Activated CD4-positive, alpha-beta T cell treated with anti-CD3 and anti-CD28 coated beads, Interleukin-2, Interleukin-4, amounts not matched to agents 100 ng/mL and 50 ng/mL, durations not matched to agents 16 hours and 8 hours (primary cell): ENCODE results near the gene SPECC1.
A peak's percentile ranks its signal among the peaks of the same experiment; 100 is the strongest.
"Not testable (repeated sequence)": the region's sequence is repeated elsewhere in the genome, so short reads cannot be mapped to it uniquely, and the experiment has no call there.

Experiments
- DNase-seq: peaks from one replicate; pipeline ENCODE4 v3.0.0-alpha.2; 2020; ENCODE audit warnings: low spot score

Gene SPECC1

GRCh38 chr17:20128036-20128667 lies 119.0 kb downstream of the SPECC1 start:
- no peak for DNase-seq

- DNase-seq, result no peak
Observed at GRCh38 chr17:20133517-20133916, 124.4 kb downstream of the SPECC1 start.

GRCh38 chr17:20141198-20141972 lies 132.2 kb downstream of the SPECC1 start:
- no peak for DNase-seq

- DNase-seq, result no peak
Observed at GRCh38 chr17:20142268-20142667, 133.1 kb downstream of the SPECC1 start.

GRCh38 chr17:20143740-20144139 lies 134.6 kb downstream of the SPECC1 start:
- no peak for DNase-seq

- DNase-seq, result no peak
Observed at GRCh38 chr17:20145567-20145966, 136.4 kb downstream of the SPECC1 start.

GRCh38 chr17:20149251-20149650 lies 140.1 kb downstream of the SPECC1 start:
- DNase-seq, result no peak

GRCh38 chr17:20151174-20151573 lies 142.0 kb downstream of the SPECC1 start:
- no peak for DNase-seq

- DNase-seq, result no peak
Observed at GRCh38 chr17:20153231-20153630, 144.1 kb downstream of the SPECC1 start.

- DNase-seq, result peak; percentile 6
Observed at GRCh38 chr17:20154286-20155000, 145.3 kb downstream of the SPECC1 start.

GRCh38 chr17:20155258-20156195 lies 146.4 kb downstream of the SPECC1 start:
- DNase-seq, result peak; percentile 97

GRCh38 chr17:20156196-20157000 lies 147.2 kb downstream of the SPECC1 start:
- DNase-seq, result no peak

- no peak for DNase-seq
Observed at GRCh38 chr17:20157001-20157310, 147.8 kb downstream of the SPECC1 start.

GRCh38 chr17:20158580-20158979 lies 149.4 kb downstream of the SPECC1 start:
- DNase-seq, result no peak

- DNase-seq, result no peak
Observed at GRCh38 chr17:20159406-20160069, 150.4 kb downstream of the SPECC1 start.

- DNase-seq, result not testable (repeated sequence)
Observed at GRCh38 chr17:20165516-20165915, 156.4 kb downstream of the SPECC1 start.

- DNase-seq, result no peak
Observed at GRCh38 chr17:20170085-20170484, 160.9 kb downstream of the SPECC1 start.

GRCh38 chr17:20171741-20172365 lies 162.7 kb downstream of the SPECC1 start:
- no peak for DNase-seq

GRCh38 chr17:20172376-20172775 lies 163.2 kb downstream of the SPECC1 start:
- DNase-seq, result no peak

- DNase-seq, result no peak
Observed at GRCh38 chr17:20173091-20173490, 163.9 kb downstream of the SPECC1 start.
